ENCODE measurements around the gene KRT74. TPM values are rescaled to one million over a fixed set of nuclear protein-coding genes. Genes with fewer than 3 reads are reported as not detected.
A peak's percentile ranks its signal among the peaks of the same experiment; 100 is the strongest.

KRT74 gene
- polyA plus RNA-seq, 2 of the 4 experiments (the other 2 are of a cell fraction) = not detected

- Histone ChIP-seq H3K4me2 (peak overlapping the region; percentile 41; the same call in 2 of the 3 replicates), H3K9me3 (no peaks in the 10 kb centered on the region), H3K4me3 (no peak overlapping the region), H3K27ac (peak overlapping the region; percentile 2 to 61; a peak in 4 of 6 replicates), H3K4me1 (peaks cover 22% of the 10 kb centered on the region)
- CTCF ChIA-PET = interaction anchor here (0.8 to 3.6 kb wide), 5 partner anchors 10 to 149 kb away, joined by 3 to 14 read pairs (median 3); no protein-coding TSS in a partner anchor
- POLR2A ChIA-PET = no interaction called here
- TF ChIP-seq EHF (CRISPR knock-in tag; IDR thresholded peaks at IDR 0.05) (no peak), HEYL (CRISPR knock-in tag; IDR thresholded peaks at IDR 0.05) (no peak), HDAC2 (IDR thresholded peaks at IDR 0.05) (no peak), RARB (CRISPR knock-in tag; IDR thresholded peaks at IDR 0.05) (no peak), MAZ (IDR thresholded peaks at IDR 0.05; ENCODE audit: borderline replicate concordance, low read depth, low read length) (no peak), BCL3 (IDR thresholded peaks at IDR 0.05) (no peak), MAFK (IDR thresholded peaks at IDR 0.05; ENCODE audit: partially characterized antibody) (peak; percentile 78), EP300 (IDR thresholded peaks at IDR 0.05) (no peak)
- ATAC-seq (peak in 1 of 2 experiments; percentile 15; a peak in 1 of 6 replicates), DNase-seq (ENCODE audit: low read depth in 1 of 2, low spot score in 1 of 2) (no peak), FAIRE-seq (no peak)
- WGBS (ENCODE audit: missing lambda C conversion rate) = 86% methylated on average over 10 of the region's 10 CpGs
These were observed 51.9 kb downstream of the KRT74 start for GRCh38 chr12:52521568-52522266.

- no peak for DNase-seq (ENCODE audit: low read depth in 1 of 2, low spot score in 1 of 2)
- Histone ChIP-seq H3K4me1 (peaks cover 22% of the 10 kb centered on the region), H3K9me3 (no peaks in the 10 kb centered on the region), H3K4me2 (peak overlapping the region; percentile 41; the same call in 2 of the 3 replicates), H3K4me3 (no peak overlapping the region), H3K27ac (peak overlapping the region; percentile 2 to 61; a peak in 4 of 6 replicates)
- ChIA-PET CTCF (interaction anchor here (0.8 to 3.6 kb wide), 5 partner anchors 61 to 345 kb away, joined by 3 to 14 read pairs (median 5); no protein-coding TSS in a partner anchor), POLR2A (no interaction called here)
- 58% methylated on average over 10 of the region's 10 CpGs for WGBS (ENCODE audit: missing lambda C conversion rate)
- no peak for FAIRE-seq
- ATAC-seq = peak in 1 of 2 experiments; percentile 11; a peak in 3 of 6 replicates
- TF ChIP-seq FOSL2 (IDR thresholded peaks at IDR 0.05) (no peak), FOSL2 (CRISPR knock-in tag; IDR thresholded peaks at IDR 0.05) (peak; percentile 66), ZSCAN20 (CRISPR knock-in tag; IDR thresholded peaks at IDR 0.05) (no peak)
These were observed 52.5 kb downstream of the KRT74 start for GRCh38 chr12:52521175-52521567.

- DNase-seq (ENCODE audit: low read depth in 1 of 2, low spot score in 1 of 2) = no peak
- POLR2A ChIA-PET = no interaction called here
- CTCF ChIA-PET = interaction anchor here (0.6 to 3.6 kb wide), 10 partner anchors 11 to 376 kb away, joined by 3 to 14 read pairs (median 4); no protein-coding TSS in a partner anchor
- TF ChIP-seq NPAS2 (CRISPR knock-in tag; IDR thresholded peaks at IDR 0.05; ENCODE audit: borderline replicate concordance) = no peak
- no peak for TF ChIP-seq MAFK (IDR thresholded peaks at IDR 0.05; ENCODE audit: partially characterized antibody)
- no peak for TF ChIP-seq HES2 (IDR thresholded peaks at IDR 0.05)
- TF ChIP-seq PHF8 (IDR thresholded peaks at IDR 0.05; ENCODE audit: borderline replicate concordance, low read depth) = no peak
- no peak for TF ChIP-seq MAZ (IDR thresholded peaks at IDR 0.05; ENCODE audit: borderline replicate concordance, low read depth, low read length)
- no peak for TF ChIP-seq GATA3 (IDR thresholded peaks at IDR 0.05; ENCODE audit: borderline replicate concordance)
- no peak for TF ChIP-seq FOSL2 (IDR thresholded peaks at IDR 0.05)
- TF ChIP-seq FOSL2 (CRISPR knock-in tag; IDR thresholded peaks at IDR 0.05) = no peak
- no peak for TF ChIP-seq TP53 (CRISPR knock-in tag; IDR thresholded peaks at IDR 0.05)
- no peak for TF ChIP-seq RCOR1 (IDR thresholded peaks at IDR 0.05; ENCODE audit: low read depth, low read length)
- no peak for TF ChIP-seq KDM1A (IDR thresholded peaks at IDR 0.05; ENCODE audit: low read depth)
- TF ChIP-seq ZFP36 (IDR thresholded peaks at IDR 0.05; ENCODE audit: borderline replicate concordance, partially characterized antibody) = no peak
- TF ChIP-seq ELK1 (IDR thresholded peaks at IDR 0.05; ENCODE audit: low read depth, low read length) = no peak
- no peak for TF ChIP-seq EHF (CRISPR knock-in tag; IDR thresholded peaks at IDR 0.05)
- no peak for TF ChIP-seq HOXB13 (CRISPR knock-in tag; IDR thresholded peaks at IDR 0.05; ENCODE audit: low read depth)
- TF ChIP-seq BCL3 (IDR thresholded peaks at IDR 0.05) = no peak
- no peak for TF ChIP-seq MAX (IDR thresholded peaks at IDR 0.05)
- no peak for TF ChIP-seq CHD2 (IDR thresholded peaks at IDR 0.05; ENCODE audit: low read length, partially characterized antibody)
- TF ChIP-seq MYC (IDR thresholded peaks at IDR 0.05; ENCODE audit: borderline replicate concordance, low read length) = no peak
- TF ChIP-seq EP300 (IDR thresholded peaks at IDR 0.05) = no peak
- TF ChIP-seq SMC3 (IDR thresholded peaks at IDR 0.05) = no peak
- FAIRE-seq = no peak
- Histone ChIP-seq H3K4me2 (peak within 1 kb of the TSS; percentile 41; the same call in 2 of the 3 replicates), H3K9me3 (no peaks in the 10 kb centered on the region), H3K4me1 (peaks cover 22% of the 10 kb centered on the region), H3K27ac (peak within 1 kb of the TSS in 1 of 2 experiments; percentile 61; a peak in 3 of 6 replicates), H3K4me3 (no peak within 1 kb of the TSS)
- ATAC-seq = no peak
- 88% methylated on average over 29 of the region's 29 CpGs for WGBS (ENCODE audit: missing lambda C conversion rate)
These were observed 53.6 kb downstream of the KRT74 start, which contains the start of gene KRT5 for GRCh38 chr12:52519826-52520662. TSS of gene KRT5 (minus strand) at chr12:52520394. CDS start at chr12:52520296, 98 bp downstream.

Data from A549 (cell line).